ENCODE data around the gene KAT2B.
A peak's percentile ranks its signal among the peaks of the same experiment; 100 is the strongest.

The KAT2B gene

DNA sequence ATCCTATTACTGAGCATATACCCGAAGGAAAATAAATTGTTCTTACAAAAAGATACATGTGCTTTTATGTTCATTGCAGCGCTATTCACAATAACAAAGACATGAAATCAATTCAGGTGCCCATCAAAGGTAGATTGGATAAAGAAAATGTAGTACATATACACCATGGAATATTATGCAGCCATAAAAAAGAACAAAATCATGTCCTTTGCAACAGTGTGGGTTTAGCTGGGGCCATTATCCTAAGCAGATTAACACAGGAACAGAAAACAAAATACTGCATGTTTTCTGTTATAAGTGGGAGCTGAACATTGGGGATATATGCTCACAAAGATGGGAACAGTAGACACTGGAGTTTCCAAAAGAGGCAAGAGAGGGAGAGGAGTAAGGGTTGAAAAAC, 103.3 kb downstream of the KAT2B start:
- no peak for DNase-seq (ENCODE audit: low spot score)

- DNase-seq (ENCODE audit: low spot score), result no peak
These were observed 105.6 kb downstream of the KAT2B start for GRCh38 chr3:20145874-20146273.

GRCh38 chr3:20146301-20146700, 106.1 kb downstream of the KAT2B start:
- DNase-seq (ENCODE audit: low spot score), result no peak

- no peak for DNase-seq (ENCODE audit: low spot score)
These were observed 107.1 kb downstream of the KAT2B start for GRCh38 chr3:20147361-20147760.

DNA sequence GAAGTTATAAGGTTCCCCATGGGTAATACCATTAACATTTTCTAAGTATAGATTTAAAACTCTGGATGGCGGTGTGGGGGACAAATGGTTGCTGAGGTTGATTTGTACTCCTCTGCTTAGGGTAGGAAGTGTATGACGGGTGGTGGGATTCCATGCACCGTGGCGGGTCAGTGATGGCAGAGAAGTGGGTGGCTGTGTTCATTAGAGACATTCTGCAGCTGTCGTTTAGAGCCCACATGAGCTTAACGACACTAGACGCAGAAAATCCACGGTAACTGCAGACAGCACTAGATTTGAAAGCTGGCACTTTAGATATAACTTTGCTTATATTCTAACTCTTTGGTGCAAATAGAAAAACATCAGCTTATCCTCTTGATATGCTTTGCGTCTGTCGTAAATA, 108.2 kb downstream of the KAT2B start:
- no peak for DNase-seq (ENCODE audit: low spot score)

GRCh38 chr3:20154078-20154477, 113.8 kb downstream of the KAT2B start:
- DNase-seq (ENCODE audit: low spot score), result no peak

DNA sequence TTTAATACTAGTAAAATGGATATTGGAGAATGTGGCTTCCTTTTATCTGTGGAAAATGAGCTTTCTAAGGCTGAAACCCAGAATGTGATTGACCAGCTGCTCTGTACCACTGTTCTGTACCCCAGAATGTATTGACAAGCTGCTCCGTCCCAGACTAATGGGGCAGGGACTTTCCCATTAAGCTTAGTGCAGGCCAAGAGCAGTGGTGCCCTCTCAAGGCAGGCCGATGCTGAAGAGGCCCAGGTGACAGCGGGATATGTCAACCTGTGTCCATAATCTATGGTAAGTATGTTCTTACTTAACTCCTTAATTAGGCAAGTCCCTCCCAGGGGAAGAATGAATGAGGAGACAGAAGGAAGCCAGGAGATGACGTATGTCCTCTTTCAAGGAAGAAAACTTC, 114.7 kb downstream of the KAT2B start:
- no peak for DNase-seq (ENCODE audit: low spot score)

GRCh38 chr3:20160230-20160629, 120.0 kb downstream of the KAT2B start:
- DNase-seq (ENCODE audit: low spot score), result no peak

DNA sequence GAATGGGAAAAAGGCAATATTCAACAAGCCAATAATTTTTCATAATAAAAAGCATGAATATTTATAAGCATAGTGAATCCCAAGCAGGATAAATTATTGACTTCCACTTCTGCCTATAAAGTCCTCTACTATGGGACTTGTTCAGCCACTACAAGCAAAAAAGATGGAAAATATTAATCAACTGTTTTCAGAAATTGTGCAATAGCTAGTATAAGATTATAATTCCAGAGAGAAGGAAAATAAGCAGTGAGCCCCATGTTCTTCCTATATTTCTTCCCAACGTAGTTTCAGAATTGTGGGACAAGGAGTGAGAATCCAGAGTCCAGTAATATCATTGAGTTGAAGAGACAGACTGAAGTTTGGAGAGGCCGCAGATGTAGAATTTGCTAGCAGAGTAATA, 121.5 kb downstream of the KAT2B start:
- DNase-seq (ENCODE audit: low spot score), result no peak

DNA sequence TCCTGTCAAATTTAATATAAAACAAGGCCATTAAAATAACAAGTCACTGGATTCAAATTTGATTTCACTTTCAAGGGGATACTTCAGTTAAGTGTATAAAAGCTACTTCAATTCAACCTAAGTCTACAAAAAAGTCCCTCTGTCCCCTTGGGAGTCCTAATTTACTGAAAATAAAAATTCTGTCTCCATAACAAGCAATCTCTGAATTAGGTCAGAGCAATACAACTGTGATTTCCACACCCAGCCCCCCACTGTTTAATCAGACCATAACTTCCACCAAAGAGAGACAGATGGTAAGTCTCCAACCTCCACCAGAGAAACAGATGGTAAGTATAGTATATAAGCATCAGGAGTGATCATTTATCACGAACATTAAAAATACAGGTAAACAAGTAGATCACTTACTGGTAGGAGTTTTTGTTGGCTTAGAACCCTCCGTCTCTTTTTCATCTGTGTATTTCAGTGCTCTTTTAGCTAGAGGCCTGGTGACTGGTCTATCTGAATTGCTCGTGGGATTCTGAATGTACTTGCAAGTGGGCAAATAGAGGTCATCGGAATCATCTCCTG, 133.7 kb downstream of the KAT2B start:
- DNase-seq (ENCODE audit: low spot score), result no peak

- no peak for DNase-seq (ENCODE audit: low spot score)
These were observed 141.0 kb downstream of the KAT2B start for GRCh38 chr3:20181276-20181675.

- no peak for DNase-seq (ENCODE audit: low spot score)
These were observed 142.0 kb downstream of the KAT2B start for GRCh38 chr3:20182206-20182605.

- no peak for DNase-seq (ENCODE audit: low spot score)
These were observed 145.1 kb downstream of the KAT2B start for GRCh38 chr3:20185331-20185678.

DNA sequence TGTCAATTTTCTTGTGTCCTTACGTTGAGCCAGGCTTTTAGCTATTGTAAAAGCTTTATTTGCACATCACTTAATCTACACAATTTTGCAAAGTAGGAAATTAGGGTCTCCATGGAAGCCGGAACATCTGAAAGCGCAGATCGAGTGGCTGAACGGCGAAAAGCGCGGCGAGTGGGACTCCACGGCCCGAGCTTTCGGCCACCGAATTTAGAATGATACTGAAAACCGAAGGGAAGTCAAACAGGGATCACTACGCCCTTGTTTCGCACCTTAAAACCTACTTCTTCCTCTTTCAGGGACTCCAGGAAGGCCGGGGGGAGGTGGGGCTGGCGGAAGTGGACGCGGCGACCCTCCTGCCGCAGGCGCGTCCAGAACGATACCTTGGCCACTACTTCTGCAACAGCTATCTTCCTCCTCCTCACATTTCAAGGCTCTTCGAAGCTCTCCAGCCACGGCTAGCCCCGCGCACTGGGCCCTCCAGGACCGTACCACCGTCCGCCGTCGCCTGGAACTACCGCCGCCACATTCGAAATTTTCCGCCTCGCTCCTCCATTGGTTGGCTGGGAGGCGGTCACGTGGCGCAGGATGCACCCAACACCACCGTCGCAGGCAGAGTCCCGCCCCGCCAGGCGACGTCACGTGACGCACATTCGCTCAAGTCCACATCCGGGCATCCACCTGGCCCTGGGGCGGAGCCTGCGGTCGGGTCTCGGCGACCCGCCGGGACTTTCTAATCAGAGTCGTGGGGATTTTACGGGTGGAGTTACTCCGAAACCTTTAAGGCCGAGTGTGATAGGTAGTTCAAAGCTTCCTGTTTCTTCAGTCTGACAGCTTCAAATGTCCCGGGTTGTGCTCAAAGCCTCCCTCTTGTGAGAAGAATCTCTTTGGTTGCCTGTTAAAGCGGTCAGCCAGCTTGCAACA, 145.7 kb downstream of the KAT2B start, which contains the start of gene SGO1:
Gene SGO1 (minus strand): TSS at position 528 of the 921 bp plus-strand sequence. CDS start 2,179 bp downstream, outside the sequence.
- DNase-seq (ENCODE audit: low spot score), result peak; percentile 98

DNA sequence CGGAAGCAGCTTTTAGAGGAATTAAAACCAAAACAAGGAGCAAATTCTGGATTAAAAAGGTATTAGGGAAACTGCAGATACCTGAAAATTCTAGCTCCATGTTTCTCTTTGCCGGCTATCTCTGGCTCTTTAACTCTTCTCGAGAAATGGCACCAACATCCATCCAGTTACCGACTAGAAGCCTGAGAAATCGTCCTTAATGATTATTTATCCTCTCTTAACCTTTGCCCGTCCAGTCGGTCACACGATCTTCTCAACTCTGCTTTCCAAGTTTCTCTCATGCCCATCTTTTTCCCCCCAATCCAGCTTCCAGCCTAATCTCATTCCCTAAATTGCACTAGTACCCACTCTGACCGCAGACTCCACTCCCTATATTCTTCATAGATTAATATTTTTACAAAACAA, 146.4 kb downstream of the KAT2B start:
- peak; percentile 10 for DNase-seq (ENCODE audit: low spot score)

DNA sequence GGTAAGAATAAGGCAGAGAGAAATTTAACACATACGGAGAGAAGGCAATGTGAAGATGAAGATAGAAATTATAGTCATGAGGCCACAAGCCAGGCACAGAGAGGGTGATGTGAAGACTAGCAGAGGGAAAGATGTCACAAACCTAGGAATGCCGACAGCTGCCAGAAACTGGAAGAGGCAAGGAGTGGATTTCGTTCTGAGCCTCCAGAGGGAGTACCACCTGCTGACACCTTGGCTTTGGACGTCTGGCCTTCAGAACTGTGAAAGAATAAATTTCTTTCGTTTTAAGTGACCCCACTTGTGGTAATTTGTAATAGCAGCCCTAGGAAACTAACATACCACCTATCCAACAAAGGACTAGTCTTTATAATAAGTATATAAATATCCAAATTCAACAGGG, 150.7 kb downstream of the KAT2B start:
- no peak for DNase-seq (ENCODE audit: low spot score)

- no peak for DNase-seq (ENCODE audit: low spot score)
These were observed 154.7 kb downstream of the KAT2B start for GRCh38 chr3:20194793-20195460.

- DNase-seq (ENCODE audit: low spot score), result no peak
These were observed 157.5 kb downstream of the KAT2B start for GRCh38 chr3:20197775-20198174.

- no peak for DNase-seq (ENCODE audit: low spot score)
These were observed 160.9 kb downstream of the KAT2B start for GRCh38 chr3:20201143-20201542.

Data from AG08395 (cell line).